VCaP (cell line): Measurements from ENCODE around the gene S100A3.

Experiments used
- H3K27ac ChIP-seq: fragments of 450-650 bp; 2 replicates; pipeline ENCODE4 v1.5.1; 2017
- CTCF ChIP-seq: fragments of 450-650 bp; conservative IDR thresholded peaks from 2 replicates; pipeline ENCODE4 v1.5.1; 2017; ENCODE audit warnings: mild to moderate bottlenecking, moderate library complexity

S100A3 gene

GRCh38 chr1:153506831-153507413 is 42.1 kb downstream of the S100A3 start:
- TF ChIP-seq CTCF, result no peak
- H3K27ac ChIP-seq, result no peak overlapping the region

GRCh38 chr1:153506386-153506785 is 42.7 kb downstream of the S100A3 start:
- no peak for TF ChIP-seq CTCF
- no peak overlapping the region for H3K27ac ChIP-seq

GRCh38 chr1:153505576-153505975 is 43.5 kb downstream of the S100A3 start:
- no peak overlapping the region for H3K27ac ChIP-seq
- no peak for TF ChIP-seq CTCF

- no peak for TF ChIP-seq CTCF
- no peak overlapping the region for H3K27ac ChIP-seq
These were observed 45.3 kb downstream of the S100A3 start for GRCh38 chr1:153503766-153504165.

- TF ChIP-seq CTCF, result no peak
These were observed 50.3 kb downstream of the S100A3 start for GRCh38 chr1:153498746-153499145.

More at GRCh38 chr1:153498746-153499145, 50.3 kb downstream of the S100A3 start:
- no peak overlapping the region for H3K27ac ChIP-seq
